HCT116 (cell line): ENCODE measurements around the gene SESN1. TPM values are rescaled to one million over a fixed set of nuclear protein-coding genes. Genes with fewer than 3 reads are reported as not detected.
A peak's percentile ranks its signal among the peaks of the same experiment; 100 is the strongest.

ENCODE experiments used
- ATAC-seq: fragments of 200-7000 bp; cut with Tn5 transposase; 2 replicates; pipeline ENCODE4 v1.9.1; 2020; ENCODE audit warnings: mild to moderate bottlenecking, moderate library complexity
- BruUV-seq: library from RNA; stranded (reverse); fragments of 400-500 nt; replicated peaks from 2 replicates; lab custom pipeline; 2021; lab: Mats Ljungman, UMichigan
- CTCF ChIA-PET: fragments of 300-600 bp; sonication (Branson Sonifier 250); formaldehyde crosslinking; loops from one replicate; lab custom pipeline; 2021; ENCODE audit warnings: antibody characterized with exemption; lab: Charles Lee
- POLR2A ChIA-PET: fragments of 300-600, 350-600 bp; sonication (Branson Sonifier 250); formaldehyde crosslinking; loops from one replicate; lab custom pipeline; 2021; ENCODE audit warnings: antibody characterized with exemption; lab: Charles Lee
- RAD21 ChIA-PET, 2 experiments: fragments of 300-600 bp; sonication (Branson Sonifier 250); formaldehyde crosslinking; loops; one replicate each; lab custom pipeline; 2023; ENCODE audit warnings: low total read pairs in 2 of 2; ENCODE audit not compliant: uncharacterized antibody in 2 of 2, unreplicated experiment in 2 of 2, low non-redundant PET in 1 of 2; lab: Charles Lee
- DNase-seq: peaks from one replicate; pipeline ENCODE4 v3.0.0-alpha.2; 2010; ENCODE audit warnings: low read depth, low spot score
- H2AFZ ChIP-seq: fragments of 200-600 bp; shearing (Covaris generic), sonication (generic); 2 replicates; pipeline ENCODE4 v1.6.1; 2017; ENCODE audit warnings: low read depth, mixed run types, mixed read lengths, antibody characterized with exemption, low read length; ENCODE audit not compliant: poor library complexity, severe bottlenecking
- H3K27ac ChIP-seq: 2 replicates; pipeline ENCODE4 v1.5.1; 2012; ENCODE audit warnings: low read depth, low read length
- H3K27me3 ChIP-seq: fragments of 200-600 bp; sonication (generic); 2 replicates; pipeline ENCODE4 v1.6.1; 2016; ENCODE audit warnings: mixed run types, low read length, mixed read lengths; ENCODE audit not compliant: insufficient read depth
- H3K36me3 ChIP-seq, 2 experiments: fragments of 200-500 bp in 1 of 2; fragments of 200-600 bp in 1 of 2; sonication (Bioruptor generic) in 1 of 2; sonication (generic) in 1 of 2; 2 replicates each; pipeline versions ENCODE4 v1.5.1 to v1.6.1; 2014 to 2016; ENCODE audit warnings: low read length in 2 of 2, inconsistent platforms in 1 of 2, mixed read lengths in 1 of 2, mixed run types in 1 of 2; ENCODE audit not compliant: insufficient read depth in 2 of 2, control insufficient read depth in 1 of 2
- H3K4me1 ChIP-seq, 2 experiments: fragments of 200-600 bp in 1 of 2; sonication (generic) in 1 of 2; 2 replicates each; pipeline versions ENCODE4 v1.5.1 to v1.6.1; 2012 to 2017; ENCODE audit warnings: low read length in 2 of 2, inconsistent platforms in 1 of 2, mild to moderate bottlenecking in 1 of 2, mixed read lengths in 1 of 2, mixed run types in 1 of 2, moderate library complexity in 1 of 2; ENCODE audit not compliant: insufficient read depth in 2 of 2, control insufficient read depth in 1 of 2
- H3K4me2 ChIP-seq: fragments of 200-600 bp; sonication (generic); 2 replicates; pipeline ENCODE4 v1.6.1; 2017; ENCODE audit warnings: mixed run types, low read length, mixed read lengths
- H3K4me3 ChIP-seq, 2 experiments: fragments of 200-600 bp in 1 of 2; sonication (generic) in 1 of 2; replicated peaks in 1 of 2; 2 replicates each; pipeline ENCODE4 v1.5.1; 2011 to 2016; ENCODE audit warnings: low read length in 2 of 2, control low read depth in 1 of 2, low read depth in 1 of 2, mild to moderate bottlenecking in 1 of 2, mixed read lengths in 1 of 2, mixed run types in 1 of 2
- H3K79me2 ChIP-seq: fragments of 200-600 bp; sonication (generic); 2 replicates; pipeline ENCODE4 v1.6.1; 2017; ENCODE audit warnings: mild to moderate bottlenecking, mixed run types, low read length, moderate library complexity, mixed read lengths; ENCODE audit not compliant: insufficient read depth
- H3K9ac ChIP-seq: fragments of 200-600 bp; sonication (generic); 2 replicates; pipeline ENCODE4 v1.6.1; 2016; ENCODE audit warnings: low read length, mixed read lengths
- H3K9me2 ChIP-seq: fragments of 200-600 bp; sonication (generic), shearing (Covaris generic); 2 replicates; pipeline ENCODE4 v1.6.1; 2017; ENCODE audit warnings: mixed run types, mild to moderate bottlenecking, moderate library complexity; ENCODE audit not compliant: insufficient read depth
- H3K9me3 ChIP-seq, 2 experiments: fragments of 200-500 bp in 1 of 2; fragments of 200-600 bp in 1 of 2; sonication (Bioruptor generic) in 1 of 2; sonication (generic) in 1 of 2; 2 replicates each; pipeline ENCODE4 v1.6.1; 2014 to 2017; ENCODE audit warnings: low read length in 2 of 2, mixed read lengths in 2 of 2, inconsistent platforms in 1 of 2, low read depth in 1 of 2, mild to moderate bottlenecking in 1 of 2, mixed run types in 1 of 2, moderate library complexity in 1 of 2; ENCODE audit not compliant: control insufficient read depth in 1 of 2, insufficient read depth in 1 of 2
- H4K20me1 ChIP-seq: fragments of 200-600 bp; sonication (generic), shearing (Covaris generic); 2 replicates; pipeline ENCODE4 v1.6.1; 2017; ENCODE audit warnings: mixed run types, mild to moderate bottlenecking, moderate library complexity; ENCODE audit not compliant: insufficient read depth
- CBX3 ChIP-seq: IDR thresholded peaks from 2 replicates; pipeline ENCODE4 v1.6.1; 2012; ENCODE audit warnings: low read depth
- CEBPB ChIP-seq: IDR thresholded peaks from 2 replicates; pipeline ENCODE4 v1.6.1; 2012; ENCODE audit warnings: low read depth
- EGR1 ChIP-seq: IDR thresholded peaks from 2 replicates; pipeline ENCODE4 v1.6.1; 2012; ENCODE audit warnings: low read depth
- EZH2 ChIP-seq: fragments of 200-600 bp; sonication (generic); IDR thresholded peaks from 2 replicates; pipeline ENCODE4 v1.6.1; 2017; ENCODE audit warnings: antibody characterized with exemption, mixed run types
- EZH2phosphoT487 ChIP-seq: fragments of 200-600 bp; IDR thresholded peaks from 2 replicates; pipeline ENCODE4 v1.6.1; 2018; ENCODE audit warnings: antibody characterized with exemption, borderline replicate concordance
- JUND ChIP-seq: IDR thresholded peaks from 2 replicates; pipeline ENCODE4 v1.6.1; 2012
- POLR2A ChIP-seq: IDR thresholded peaks from 2 replicates; pipeline ENCODE4 v1.7.0; 2011; ENCODE audit warnings: borderline replicate concordance; ENCODE audit not compliant: insufficient read depth, insufficient read length; ENCODE audit errors: extremely low read depth
- POLR2AphosphoS5 ChIP-seq: IDR thresholded peaks from 2 replicates; pipeline ENCODE4 v1.6.1; 2011; ENCODE audit warnings: mild to moderate bottlenecking, low read depth, low read length, moderate library complexity
- RAD21 ChIP-seq: IDR thresholded peaks from 2 replicates; pipeline ENCODE4 v1.6.1; 2012; ENCODE audit warnings: low read depth, mild to moderate bottlenecking
- SIN3A ChIP-seq: IDR thresholded peaks from 2 replicates; pipeline ENCODE4 v1.6.1; 2012; ENCODE audit warnings: low read depth
- SRF ChIP-seq: IDR thresholded peaks from 2 replicates; pipeline ENCODE4 v1.6.1; 2012; ENCODE audit warnings: low read depth
- YY1 ChIP-seq: IDR thresholded peaks from 2 replicates; pipeline ENCODE4 v1.6.1; 2011; ENCODE audit warnings: low read length, low read depth, moderate library complexity, mild to moderate bottlenecking; ENCODE audit not compliant: insufficient replicate concordance; ENCODE audit errors: extremely low read depth
- ZFX ChIP-seq: fragments of 450-650 bp; IDR thresholded peaks from 2 replicates; pipeline ENCODE4 v1.6.1; 2017
- ZNF274 ChIP-seq: fragments of 200-500 bp; sonication (Bioruptor generic); IDR thresholded peaks from 2 replicates; pipeline ENCODE4 v1.6.1; 2014; ENCODE audit warnings: mild to moderate bottlenecking, low read depth, low read length, inconsistent platforms
- intact Hi-C: fragments of 100-400 bp; cut with micrococcal nuclease; formaldehyde crosslinking; loops from 2 replicates; pipeline ENCODE4 v1.10.0; 2022
- total RNA-seq: library from RNA; stranded (reverse); gene quantifications from one replicate; pipeline ENCODE4 v1.2.1, GENCODE V29; 2021; ENCODE audit not compliant: unreplicated experiment
- TF ChIP-seq, protein P1 (sequence below): IDR thresholded peaks from 2 replicates; pipeline ENCODE4 v1.6.1; 2011; ENCODE audit warnings: mild to moderate bottlenecking, low read length, moderate library complexity; ENCODE audit not compliant: insufficient replicate concordance; ENCODE audit errors: extremely low read depth
- TF ChIP-seq, protein P2 (sequence below): IDR thresholded peaks from 2 replicates; pipeline ENCODE4 v1.6.1; 2012
- TF ChIP-seq, protein P3 (sequence below): IDR thresholded peaks from 2 replicates; pipeline ENCODE4 v1.6.1; 2012; ENCODE audit warnings: low read depth

Gene SESN1
- total RNA-seq, 1 experiment from 2014 or later = 9.3 TPM

- TF ChIP-seq, protein P1, sequence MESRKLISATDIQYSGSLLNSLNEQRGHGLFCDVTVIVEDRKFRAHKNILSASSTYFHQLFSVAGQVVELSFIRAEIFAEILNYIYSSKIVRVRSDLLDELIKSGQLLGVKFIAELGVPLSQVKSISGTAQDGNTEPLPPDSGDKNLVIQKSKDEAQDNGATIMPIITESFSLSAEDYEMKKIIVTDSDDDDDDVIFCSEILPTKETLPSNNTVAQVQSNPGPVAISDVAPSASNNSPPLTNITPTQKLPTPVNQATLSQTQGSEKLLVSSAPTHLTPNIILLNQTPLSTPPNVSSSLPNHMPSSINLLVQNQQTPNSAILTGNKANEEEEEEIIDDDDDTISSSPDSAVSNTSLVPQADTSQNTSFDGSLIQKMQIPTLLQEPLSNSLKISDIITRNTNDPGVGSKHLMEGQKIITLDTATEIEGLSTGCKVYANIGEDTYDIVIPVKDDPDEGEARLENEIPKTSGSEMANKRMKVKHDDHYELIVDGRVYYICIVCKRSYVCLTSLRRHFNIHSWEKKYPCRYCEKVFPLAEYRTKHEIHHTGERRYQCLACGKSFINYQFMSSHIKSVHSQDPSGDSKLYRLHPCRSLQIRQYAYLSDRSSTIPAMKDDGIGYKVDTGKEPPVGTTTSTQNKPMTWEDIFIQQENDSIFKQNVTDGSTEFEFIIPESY = no peak
- TF ChIP-seq, all 23 proteins: peak for 0
Measured at GRCh38 chr6:109097661-109098060, 3.0 kb upstream of the SESN1 start (continued).

DNA sequence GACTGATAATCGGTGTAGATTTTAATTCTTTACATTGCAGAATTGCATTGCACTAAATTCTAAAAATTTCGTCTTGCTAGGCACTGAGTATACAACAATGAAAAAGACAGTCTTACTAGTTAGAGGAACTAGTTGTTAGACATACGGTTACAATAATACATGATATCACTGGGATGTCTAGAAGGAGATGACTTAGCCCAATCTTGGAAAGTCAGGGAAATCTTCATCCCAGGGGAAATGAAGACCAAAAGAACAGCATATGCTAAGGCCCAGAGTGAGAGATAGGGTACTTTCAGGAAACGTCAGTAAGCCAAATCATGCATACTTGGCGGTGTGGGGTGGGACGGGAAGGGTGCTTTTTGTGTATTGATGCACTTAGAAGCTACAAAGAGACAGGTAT, 1.6 kb upstream of the SESN1 start:
- DNase-seq (no peak), ATAC-seq (no peak)
- POLR2A ChIA-PET = no interaction called here
- peak overlapping the region; percentile 85 for H3K4me2 ChIP-seq
- CTCF ChIA-PET = no interaction called here
- no peaks in the 10 kb centered on the region for H3K9me2 ChIP-seq
- H3K36me3 ChIP-seq = no peaks in the 10 kb centered on the region
- peaks cover 2 to 19% of the 10 kb centered on the region in 2 experiments; a peak in 3 of 4 replicates for H3K4me1 ChIP-seq
- H3K9me3 ChIP-seq = no peaks in the 10 kb centered on the region
- peak overlapping the region; percentile 87 for H3K9ac ChIP-seq
- intact Hi-C loops = no loop called here
- H2AFZ ChIP-seq = no peak overlapping the region
- H3K79me2 ChIP-seq = peaks cover 27% of the 10 kb centered on the region
- H4K20me1 ChIP-seq = no peaks in the 10 kb centered on the region
- RAD21 ChIA-PET = no interaction called here
- H3K4me3 ChIP-seq = peak overlapping the region; percentile 73 to 87
- H3K27ac ChIP-seq = no peak overlapping the region
- TF ChIP-seq POLR2AphosphoS5 = no peak
- no peak for TF ChIP-seq EZH2
- no peak for TF ChIP-seq ZFX
- TF ChIP-seq ZNF274 = no peak
- TF ChIP-seq SIN3A = no peak
- TF ChIP-seq CBX3 = no peak
- no peak for TF ChIP-seq JUND
- no peak for TF ChIP-seq EZH2phosphoT487
- TF ChIP-seq, protein P2, sequence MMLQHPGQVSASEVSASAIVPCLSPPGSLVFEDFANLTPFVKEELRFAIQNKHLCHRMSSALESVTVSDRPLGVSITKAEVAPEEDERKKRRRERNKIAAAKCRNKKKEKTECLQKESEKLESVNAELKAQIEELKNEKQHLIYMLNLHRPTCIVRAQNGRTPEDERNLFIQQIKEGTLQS = no peak
- TF ChIP-seq SRF = no peak
- no peak for TF ChIP-seq YY1
- TF ChIP-seq POLR2A = no peak
- TF ChIP-seq, protein P3, sequence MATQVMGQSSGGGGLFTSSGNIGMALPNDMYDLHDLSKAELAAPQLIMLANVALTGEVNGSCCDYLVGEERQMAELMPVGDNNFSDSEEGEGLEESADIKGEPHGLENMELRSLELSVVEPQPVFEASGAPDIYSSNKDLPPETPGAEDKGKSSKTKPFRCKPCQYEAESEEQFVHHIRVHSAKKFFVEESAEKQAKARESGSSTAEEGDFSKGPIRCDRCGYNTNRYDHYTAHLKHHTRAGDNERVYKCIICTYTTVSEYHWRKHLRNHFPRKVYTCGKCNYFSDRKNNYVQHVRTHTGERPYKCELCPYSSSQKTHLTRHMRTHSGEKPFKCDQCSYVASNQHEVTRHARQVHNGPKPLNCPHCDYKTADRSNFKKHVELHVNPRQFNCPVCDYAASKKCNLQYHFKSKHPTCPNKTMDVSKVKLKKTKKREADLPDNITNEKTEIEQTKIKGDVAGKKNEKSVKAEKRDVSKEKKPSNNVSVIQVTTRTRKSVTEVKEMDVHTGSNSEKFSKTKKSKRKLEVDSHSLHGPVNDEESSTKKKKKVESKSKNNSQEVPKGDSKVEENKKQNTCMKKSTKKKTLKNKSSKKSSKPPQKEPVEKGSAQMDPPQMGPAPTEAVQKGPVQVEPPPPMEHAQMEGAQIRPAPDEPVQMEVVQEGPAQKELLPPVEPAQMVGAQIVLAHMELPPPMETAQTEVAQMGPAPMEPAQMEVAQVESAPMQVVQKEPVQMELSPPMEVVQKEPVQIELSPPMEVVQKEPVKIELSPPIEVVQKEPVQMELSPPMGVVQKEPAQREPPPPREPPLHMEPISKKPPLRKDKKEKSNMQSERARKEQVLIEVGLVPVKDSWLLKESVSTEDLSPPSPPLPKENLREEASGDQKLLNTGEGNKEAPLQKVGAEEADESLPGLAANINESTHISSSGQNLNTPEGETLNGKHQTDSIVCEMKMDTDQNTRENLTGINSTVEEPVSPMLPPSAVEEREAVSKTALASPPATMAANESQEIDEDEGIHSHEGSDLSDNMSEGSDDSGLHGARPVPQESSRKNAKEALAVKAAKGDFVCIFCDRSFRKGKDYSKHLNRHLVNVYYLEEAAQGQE = no peak
- TF ChIP-seq CEBPB = no peak
- TF ChIP-seq RAD21 = no peak
- TF ChIP-seq EGR1 = no peak
- no peaks in the 10 kb centered on the region for H3K27me3 ChIP-seq
- BruUV-seq = no TSS peak
